T-helper 17 cell (primary cell): ENCODE data around the gene RRAGB. TPM values are rescaled to one million over a fixed set of nuclear protein-coding genes. Genes with fewer than 3 reads are reported as not detected.
"Not testable (repeated sequence)": the region's sequence is repeated elsewhere in the genome, so short reads cannot be mapped to it uniquely, and the experiment has no call there.

Source experiments
- ATAC-seq: fragments of 150-1000 bp; cut with Tn5 transposase; 2 replicates; pipeline ENCODE4 v1.10.0; 2021; ENCODE audit warnings: mild to moderate bottlenecking, moderate library complexity
- DNase-seq, 3 donors: peaks; one replicate each; pipeline versions ENCODE4 v3.0.0 to v3.0.0-alpha.2; 2020 to 2021
- H3K9me3 ChIP-seq: one replicate; pipeline ENCODE4 v1.7.0; 2013; ENCODE audit warnings: low read length, mild to moderate bottlenecking; ENCODE audit not compliant: control insufficient read depth, poor library complexity, severe bottlenecking
- H3K27ac Mint-ChIP-seq: one replicate; pipeline ENCODE4 v1.8.0; 2022; ENCODE audit warnings: mild to moderate bottlenecking, moderate library complexity, mixed read lengths
- H3K27me3 Mint-ChIP-seq: one replicate; pipeline ENCODE4 v1.8.0; 2022; ENCODE audit warnings: mixed read lengths
- H3K36me3 Mint-ChIP-seq: one replicate; pipeline ENCODE4 v1.8.0; 2022; ENCODE audit warnings: low read depth, mixed read lengths
- H3K4me1 Mint-ChIP-seq: one replicate; pipeline ENCODE4 v1.8.0; 2022; ENCODE audit warnings: mild to moderate bottlenecking, mixed read lengths
- H3K4me3 Mint-ChIP-seq: one replicate; pipeline ENCODE4 v1.8.0; 2022; ENCODE audit warnings: mild to moderate bottlenecking, moderate library complexity, mixed read lengths
- total RNA-seq, 4 donors: library from RNA in 2 of 4; stranded (reverse) in 2 of 4; gene quantifications; one replicate each; pipeline ENCODE4 v1.2.3 and lab custom pipeline; 2022 to 2026

RRAGB gene
- total RNA-seq, 2 donors from 2014 or later = 11.0 to 13.1 TPM

DNA sequence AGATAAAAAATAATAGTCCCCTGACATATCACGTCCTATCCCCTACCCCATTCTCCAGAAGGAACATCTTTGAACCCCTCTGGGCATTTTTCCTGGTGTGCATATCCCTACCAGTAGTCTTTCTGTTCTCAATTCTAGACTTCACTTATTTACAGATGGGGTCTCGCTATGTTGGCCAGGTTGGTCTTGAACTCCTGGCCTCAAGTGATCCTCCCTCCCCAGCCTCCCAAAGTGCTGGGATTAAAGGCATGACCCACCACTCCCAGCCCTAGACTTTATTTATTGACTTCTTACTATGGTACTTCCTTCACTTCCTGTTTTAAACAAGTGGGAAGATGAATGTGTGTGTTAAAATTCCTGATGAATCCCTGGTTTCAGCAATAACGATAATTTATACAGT is 612 bp upstream of the RRAGB start:
- no peaks in the 10 kb centered on the region for H3K9me3 ChIP-seq
- Mint-ChIP-seq H3K27me3 (no peaks in the 10 kb centered on the region), H3K4me3 (peak overlapping the region; percentile 90), H3K36me3 (peaks cover 4% of the 10 kb centered on the region), H3K27ac (peak overlapping the region; percentile 89), H3K4me1 (peaks cover 18% of the 10 kb centered on the region)
- ATAC-seq (no peak), DNase-seq (no peak)

DNA sequence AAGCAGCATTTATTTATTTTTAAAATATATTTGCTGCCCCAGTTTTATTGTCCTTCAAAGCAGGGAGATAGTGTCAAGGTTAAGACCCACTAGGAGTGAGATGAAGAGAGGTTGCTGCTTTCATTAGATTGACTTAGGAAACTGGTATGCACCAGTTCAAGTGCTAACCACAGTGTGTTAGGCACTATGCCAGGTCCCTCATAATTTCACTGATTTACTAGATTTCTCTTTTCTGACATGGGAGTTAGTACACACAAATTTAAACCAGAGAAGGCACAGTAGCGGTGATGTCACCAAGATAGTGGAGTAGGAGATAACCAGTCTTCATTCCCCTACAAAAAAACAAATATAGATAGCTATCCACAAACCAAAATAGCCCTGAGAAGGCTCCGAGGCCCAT is 14.3 kb downstream of the RRAGB start:
- Mint-ChIP-seq H3K27ac (no peak overlapping the region), H3K4me1 (peaks cover 9% of the 10 kb centered on the region), H3K36me3 (peaks cover 14% of the 10 kb centered on the region), H3K4me3 (no peak overlapping the region), H3K27me3 (no peaks in the 10 kb centered on the region)
- H3K9me3 ChIP-seq = peaks cover 2% of the 10 kb centered on the region
- DNase-seq (no peak), ATAC-seq (no peak)

DNA sequence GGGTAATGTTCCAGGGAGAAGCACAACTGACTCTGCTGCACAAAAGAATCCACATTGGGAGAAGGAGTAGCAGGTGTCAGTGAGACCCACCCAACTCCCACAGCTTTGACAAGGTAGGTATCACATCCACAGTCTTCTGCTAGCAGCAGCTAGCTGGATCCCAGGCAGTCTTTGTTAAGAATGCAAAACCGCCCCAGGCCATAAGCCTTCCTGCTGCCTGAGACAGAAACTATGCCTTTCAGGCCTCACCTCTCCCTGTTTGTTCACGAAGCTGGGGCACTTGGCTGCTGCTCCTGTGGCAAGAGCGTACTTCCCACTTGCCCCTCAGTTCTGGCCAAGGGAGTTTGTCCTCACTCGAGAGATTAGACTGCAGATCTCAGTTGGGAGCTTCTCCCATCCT is 21.4 kb downstream of the RRAGB start:
- Mint-ChIP-seq H3K4me1 (peaks cover 2% of the 10 kb centered on the region), H3K27me3 (no peaks in the 10 kb centered on the region), H3K4me3 (no peak overlapping the region), H3K36me3 (peaks cover 2% of the 10 kb centered on the region), H3K27ac (no peak overlapping the region)
- peaks cover 2% of the 10 kb centered on the region for H3K9me3 ChIP-seq
- DNase-seq = no peak
- ATAC-seq = no peak

DNA sequence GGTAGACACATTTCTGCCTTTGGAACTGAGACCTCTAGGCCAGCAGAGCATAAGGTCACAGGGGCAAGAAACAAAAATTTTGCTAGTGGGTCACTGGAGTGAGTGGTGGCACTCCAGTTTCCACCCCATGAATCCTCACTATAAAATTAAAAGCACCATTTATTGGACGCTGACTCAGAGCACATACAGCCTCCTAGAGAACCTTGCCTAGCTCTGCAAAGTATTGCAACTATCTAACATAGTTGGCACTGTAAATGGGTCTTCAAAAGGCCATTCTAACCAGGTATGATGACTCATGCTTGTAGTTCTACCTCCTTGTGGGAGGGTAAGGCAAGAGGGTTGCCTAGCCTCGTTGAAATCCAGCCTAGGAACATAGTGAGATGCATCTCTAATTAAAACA is 25.1 kb downstream of the RRAGB start:
- Mint-ChIP-seq H3K27me3 (no peaks in the 10 kb centered on the region), H3K36me3 (peaks cover 2% of the 10 kb centered on the region), H3K4me3 (no peak overlapping the region), H3K27ac (no peak overlapping the region), H3K4me1 (no peaks in the 10 kb centered on the region)
- ATAC-seq (no peak), DNase-seq (no peak)
- no peaks in the 10 kb centered on the region for H3K9me3 ChIP-seq

DNA sequence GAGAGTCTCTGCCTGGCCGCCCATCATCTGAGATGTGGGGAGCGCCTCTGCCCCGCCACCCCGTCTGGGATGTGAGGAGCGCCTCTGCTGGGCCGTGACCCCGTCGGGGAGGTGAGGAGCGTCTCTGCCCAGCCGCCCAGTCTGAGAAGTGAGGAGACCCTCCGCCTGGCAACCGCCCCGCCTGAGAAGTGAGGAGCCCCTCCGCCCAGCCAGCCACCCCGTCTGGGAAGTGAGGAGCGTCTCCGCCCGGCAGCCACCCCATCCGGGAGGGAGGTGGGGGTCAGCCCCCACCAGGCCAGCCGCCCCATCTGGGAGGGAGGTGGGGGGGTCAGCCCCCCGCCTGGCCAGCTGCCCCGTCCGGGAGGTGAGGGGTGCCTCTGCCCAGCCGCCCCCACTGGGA is 30.9 kb downstream of the RRAGB start:
- DNase-seq, H3K27me3 Mint-ChIP-seq, H3K4me3 Mint-ChIP-seq, H3K4me1 Mint-ChIP-seq, H3K27ac Mint-ChIP-seq, H3K9me3 ChIP-seq, H3K36me3 Mint-ChIP-seq, ATAC-seq: not testable (repeated sequence)

DNA sequence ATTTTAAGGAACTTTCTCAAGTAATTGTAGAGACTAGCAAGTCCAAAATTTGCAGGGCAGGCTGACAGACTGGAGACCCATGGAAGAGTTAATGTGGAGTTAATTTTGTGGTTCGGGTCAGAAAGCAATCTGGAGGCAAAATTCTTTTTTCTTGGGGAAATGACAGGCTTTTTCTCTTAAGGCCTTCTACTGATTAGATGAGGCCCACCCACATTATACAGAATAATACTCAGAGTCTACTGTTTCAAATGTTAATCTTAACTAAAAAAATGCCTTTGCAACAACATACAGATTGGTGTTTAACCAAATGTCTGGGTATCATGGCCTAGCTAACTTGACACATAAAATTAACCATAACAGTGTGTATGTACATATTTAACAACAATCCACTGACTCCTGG is 32.7 kb downstream of the RRAGB start:
- H3K27me3 Mint-ChIP-seq = no peaks in the 10 kb centered on the region
- peaks cover 3% of the 10 kb centered on the region for H3K36me3 Mint-ChIP-seq
- no peak overlapping the region for H3K4me3 Mint-ChIP-seq
- DNase-seq = no peak
- H3K4me1 Mint-ChIP-seq = no peaks in the 10 kb centered on the region
- H3K27ac Mint-ChIP-seq = no peak overlapping the region
- no peak for ATAC-seq
- H3K9me3 ChIP-seq = no peaks in the 10 kb centered on the region

DNA sequence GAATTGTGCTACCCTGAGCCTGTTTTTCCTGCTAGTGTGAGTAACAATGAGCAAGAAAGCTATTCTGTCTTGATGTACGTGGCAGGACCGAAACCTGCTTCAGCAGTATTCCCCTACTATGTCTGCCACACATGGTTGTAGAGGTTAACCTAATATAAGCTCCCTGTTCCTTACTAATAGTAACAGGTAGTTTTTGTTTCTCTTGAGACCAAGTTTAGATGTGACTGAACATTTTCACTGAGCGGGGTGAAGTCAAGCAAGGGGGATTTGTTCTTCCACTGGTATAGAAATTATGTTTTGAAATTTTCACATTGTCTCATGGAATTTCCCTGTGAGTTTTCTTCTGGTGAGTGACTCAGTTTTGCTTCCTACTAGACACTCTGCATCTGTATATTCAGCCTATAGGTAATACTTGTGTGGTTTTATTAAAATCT is 37.3 kb downstream of the RRAGB start:
- DNase-seq (no peak), ATAC-seq (no peak)
- Mint-ChIP-seq H3K27ac (no peak overlapping the region), H3K4me3 (no peak overlapping the region), H3K36me3 (peaks cover 3% of the 10 kb centered on the region), H3K4me1 (no peaks in the 10 kb centered on the region), H3K27me3 (no peaks in the 10 kb centered on the region)
- no peaks in the 10 kb centered on the region for H3K9me3 ChIP-seq

DNA sequence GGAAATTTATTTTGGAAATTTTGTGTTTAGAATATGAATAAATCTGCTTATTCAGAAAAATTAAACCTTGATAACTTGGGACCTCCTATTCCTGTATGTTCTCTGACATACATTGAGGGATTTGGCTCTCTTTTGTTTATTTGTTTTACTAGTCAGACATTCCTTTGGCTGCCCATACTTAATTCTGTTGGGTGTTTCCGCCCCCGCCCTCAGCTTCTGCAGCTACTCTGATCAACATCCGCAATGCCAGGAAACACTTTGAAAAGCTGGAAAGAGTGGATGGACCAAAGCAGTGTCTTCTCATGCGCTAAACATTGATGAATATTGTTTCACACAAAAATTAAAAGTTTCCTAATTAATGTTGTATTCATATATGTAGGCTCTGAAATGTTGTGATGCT is 40.5 kb downstream of the RRAGB start:
- no peaks in the 10 kb centered on the region for H3K9me3 ChIP-seq
- H3K4me3 Mint-ChIP-seq = no peak overlapping the region
- ATAC-seq (no peak), DNase-seq (no peak)
- no peak overlapping the region for H3K27ac Mint-ChIP-seq
- H3K27me3 Mint-ChIP-seq = no peaks in the 10 kb centered on the region
- H3K36me3 Mint-ChIP-seq = peaks cover 3% of the 10 kb centered on the region
- H3K4me1 Mint-ChIP-seq = no peaks in the 10 kb centered on the region

DNA sequence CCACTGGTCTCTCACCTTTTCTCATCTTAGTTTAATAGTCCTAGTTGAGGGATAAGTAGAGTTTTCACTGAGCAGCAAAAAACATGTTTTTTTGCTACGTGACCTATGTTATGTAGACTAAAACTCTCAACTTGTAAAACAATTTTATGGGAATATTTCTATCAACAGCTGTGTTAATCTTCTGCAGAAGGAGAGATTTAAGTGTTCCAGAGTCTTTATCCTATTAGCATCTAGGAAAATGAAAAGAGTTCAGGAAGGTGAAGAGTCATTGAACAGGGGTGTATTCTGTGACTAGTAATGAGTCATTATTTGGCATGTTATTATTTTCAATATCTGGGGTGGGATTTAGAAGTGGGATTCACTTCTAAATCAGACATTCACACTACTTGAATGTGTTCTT is 41.9 kb downstream of the RRAGB start:
- Mint-ChIP-seq H3K27ac (no peak overlapping the region), H3K27me3 (no peaks in the 10 kb centered on the region), H3K4me3 (no peak overlapping the region), H3K36me3 (peaks cover 3% of the 10 kb centered on the region), H3K4me1 (no peaks in the 10 kb centered on the region)
- ATAC-seq = no peak
- no peaks in the 10 kb centered on the region for H3K9me3 ChIP-seq
- no peak for DNase-seq

DNA sequence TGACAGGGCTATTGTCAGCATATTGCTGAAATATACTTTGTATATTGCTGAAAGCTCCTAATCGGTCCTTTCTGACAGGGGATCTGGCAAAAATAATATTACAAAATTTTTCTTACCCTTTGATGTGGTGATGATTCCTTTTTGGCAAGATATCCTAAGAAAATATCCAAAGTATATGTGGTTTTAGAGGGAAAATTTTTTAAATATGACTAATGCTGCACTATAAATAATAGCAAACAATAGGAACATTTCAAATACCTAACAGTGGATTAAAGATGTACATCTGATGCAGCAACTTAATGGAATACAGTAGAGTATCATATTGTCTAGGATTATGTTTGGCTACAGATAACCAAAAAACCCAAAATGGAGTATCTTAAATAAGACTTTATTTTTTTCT is 49.6 kb downstream of the RRAGB start:
- no peak for ATAC-seq
- Mint-ChIP-seq H3K27me3 (no peaks in the 10 kb centered on the region), H3K4me3 (no peak overlapping the region), H3K36me3 (peaks cover 6% of the 10 kb centered on the region), H3K27ac (no peak overlapping the region), H3K4me1 (no peaks in the 10 kb centered on the region)
- H3K9me3 ChIP-seq = no peaks in the 10 kb centered on the region
- no peak for DNase-seq

DNA sequence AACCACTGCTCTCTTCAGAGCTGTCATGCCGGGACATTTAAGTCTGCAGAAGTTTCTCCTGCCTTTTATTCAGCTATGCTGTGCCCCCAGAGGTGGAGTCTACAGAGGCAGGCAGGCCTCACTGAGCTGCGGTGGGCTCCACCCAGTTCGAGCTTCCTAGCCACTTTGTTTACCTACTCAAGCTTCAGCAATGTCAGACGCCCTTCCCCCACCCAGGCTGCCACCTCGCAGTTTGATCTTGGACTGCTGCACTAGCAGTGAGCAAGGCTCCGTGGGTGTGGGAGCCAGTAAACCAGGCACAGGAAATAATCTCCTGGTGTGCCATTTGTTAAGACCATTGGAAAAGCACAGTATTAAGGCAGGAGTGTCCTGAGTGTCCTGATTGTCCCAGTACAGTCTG is 56.9 kb downstream of the RRAGB start:
- H3K27me3 Mint-ChIP-seq = not testable (repeated sequence)

DNA sequence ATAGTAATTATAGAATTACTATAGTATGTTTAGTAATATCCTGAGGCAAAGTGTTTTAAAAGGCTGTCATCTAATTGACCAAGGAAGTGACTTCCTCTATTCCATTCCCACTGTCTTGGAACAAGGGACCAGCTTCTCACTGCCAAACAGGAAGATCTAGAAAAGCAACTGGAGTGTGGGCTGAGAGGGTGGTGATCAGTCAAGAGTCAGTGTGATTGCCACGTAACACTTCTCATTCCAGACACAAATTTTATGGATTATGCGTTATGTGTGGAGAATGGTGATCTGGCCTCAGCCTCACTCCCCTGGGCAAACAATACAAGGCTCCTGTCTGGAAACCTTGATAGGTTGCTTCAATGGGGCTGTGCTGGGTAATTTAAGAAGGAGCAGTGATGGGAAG is 60.0 kb downstream of the RRAGB start:
- Mint-ChIP-seq H3K27me3 (no peaks in the 10 kb centered on the region), H3K36me3 (peaks cover 6% of the 10 kb centered on the region), H3K4me1 (peaks cover 2% of the 10 kb centered on the region), H3K27ac (no peak overlapping the region), H3K4me3 (no peak overlapping the region)
- ATAC-seq (no peak), DNase-seq (no peak)
- no peaks in the 10 kb centered on the region for H3K9me3 ChIP-seq

More for the DNA sequence above, 56.9 kb downstream of the RRAGB start:
- not testable (repeated sequence) for H3K27ac Mint-ChIP-seq, DNase-seq, H3K4me1 Mint-ChIP-seq, H3K4me3 Mint-ChIP-seq, ATAC-seq, H3K9me3 ChIP-seq, H3K36me3 Mint-ChIP-seq

DNA sequence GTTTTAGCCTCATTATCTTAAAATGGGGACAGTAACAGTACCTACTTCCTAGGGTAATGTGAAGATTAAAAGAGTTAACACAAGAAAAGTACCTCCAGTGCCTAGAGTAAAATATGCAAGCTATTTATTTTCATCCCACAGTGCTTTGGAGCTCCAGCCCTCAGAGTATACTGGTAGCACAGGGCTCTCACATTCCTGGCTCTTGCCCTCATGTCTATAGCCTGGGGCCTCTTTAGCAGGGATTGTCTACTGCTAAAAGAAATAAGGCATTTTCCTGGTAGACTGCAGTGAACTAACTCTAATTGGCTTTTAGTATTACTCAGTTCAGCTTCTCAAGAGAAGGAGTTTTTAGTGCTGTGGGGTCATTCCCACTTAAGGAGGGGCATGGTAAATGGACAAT is 60.8 kb downstream of the RRAGB start:
- Mint-ChIP-seq H3K4me3 (no peak overlapping the region), H3K27me3 (no peaks in the 10 kb centered on the region), H3K36me3 (peaks cover 6% of the 10 kb centered on the region), H3K27ac (no peak overlapping the region), H3K4me1 (peaks cover 2% of the 10 kb centered on the region)
- DNase-seq = no peak
- no peak for ATAC-seq
- no peaks in the 10 kb centered on the region for H3K9me3 ChIP-seq

DNA sequence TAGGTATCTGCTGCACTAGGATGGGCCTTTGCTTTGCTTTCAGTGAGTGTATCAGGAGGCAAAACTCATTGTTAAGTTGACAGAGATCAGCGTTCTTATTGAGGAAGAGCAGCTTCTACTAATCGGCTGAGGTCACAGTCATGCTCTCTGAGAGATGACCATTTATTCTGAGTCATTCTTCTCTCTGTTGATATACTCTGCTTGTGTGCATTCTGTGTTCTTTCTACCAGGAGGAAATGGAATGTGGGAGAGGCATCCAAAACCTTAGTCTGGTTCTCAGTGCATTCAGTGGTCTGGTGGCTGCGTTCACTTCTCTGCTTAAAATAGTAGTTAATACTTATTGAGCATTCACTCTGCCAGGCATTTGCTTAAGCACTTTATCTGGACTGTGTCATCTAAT is 66.2 kb downstream of the RRAGB start:
- ATAC-seq = no peak
- Mint-ChIP-seq H3K4me3 (no peak overlapping the region), H3K27ac (no peak overlapping the region), H3K4me1 (no peaks in the 10 kb centered on the region), H3K27me3 (no peaks in the 10 kb centered on the region), H3K36me3 (peaks cover 3% of the 10 kb centered on the region)
- no peak for DNase-seq
- H3K9me3 ChIP-seq = no peaks in the 10 kb centered on the region

DNA sequence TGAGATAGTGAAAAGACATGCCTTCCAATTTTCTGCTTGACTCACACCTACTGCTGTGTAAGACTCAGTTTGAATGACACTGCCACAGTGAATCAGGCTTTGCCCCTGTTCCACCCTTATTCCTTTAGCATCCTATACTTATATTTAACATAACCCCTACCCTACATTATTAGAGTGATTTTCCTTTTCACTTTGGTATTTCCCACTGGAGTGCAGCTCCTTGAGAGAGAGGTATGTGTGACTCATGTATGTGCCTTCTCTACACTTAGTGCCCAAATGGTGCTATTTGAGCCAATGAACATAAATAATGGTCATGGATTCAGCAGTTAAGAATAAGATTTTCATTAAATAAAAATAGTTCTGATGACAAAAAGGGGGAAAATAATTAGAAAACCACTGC is 69.5 kb downstream of the RRAGB start:
- Mint-ChIP-seq H3K36me3 (no peaks in the 10 kb centered on the region), H3K27ac (no peak overlapping the region), H3K4me1 (no peaks in the 10 kb centered on the region), H3K27me3 (no peaks in the 10 kb centered on the region), H3K4me3 (no peak overlapping the region)
- no peaks in the 10 kb centered on the region for H3K9me3 ChIP-seq
- no peak for DNase-seq
- no peak for ATAC-seq
